SK-N-SH (cell line): ENCODE data around the gene BAIAP3.

Source experiments
- FOXJ3 ChIP-seq: sonication (generic); formaldehyde crosslinking; IDR thresholded peaks from 2 replicates; pipeline ENCODE4 v1.5.1; 2020; ENCODE audit warnings: mild to moderate bottlenecking, missing genetic modification reagents
- GABPA ChIP-seq: IDR thresholded peaks from 2 replicates; pipeline ENCODE4 v1.4.0; 2012; ENCODE audit warnings: low read depth, mild to moderate bottlenecking
- MEF2A ChIP-seq: IDR thresholded peaks from 2 replicates; pipeline ENCODE4 v1.4.0; 2012; ENCODE audit warnings: low read depth, borderline replicate concordance
- MXI1 ChIP-seq: IDR thresholded peaks from 2 replicates; pipeline ENCODE4 v1.6.1; 2012; ENCODE audit warnings: mild to moderate bottlenecking, low read depth, low read length, improper control_type of control experiment
- NRF1 ChIP-seq: IDR thresholded peaks from 2 replicates; pipeline ENCODE4 v1.6.1; 2012; ENCODE audit warnings: low read depth, mild to moderate bottlenecking, low read length
- POLR2AphosphoS5 ChIP-seq: IDR thresholded peaks from 2 replicates; pipeline ENCODE4 v1.6.1; 2012; ENCODE audit warnings: low read depth, low read length
- REST ChIP-seq: IDR thresholded peaks from 2 replicates; pipeline ENCODE4 v1.6.1; 2012; ENCODE audit warnings: mild to moderate bottlenecking, low read depth, low read length, moderate library complexity
- RXRA ChIP-seq: IDR thresholded peaks from 2 replicates; pipeline ENCODE4 v1.4.0; 2012; ENCODE audit warnings: low read depth, mild to moderate bottlenecking, borderline replicate concordance
- TF ChIP-seq, protein P1 (sequence below): IDR thresholded peaks from 2 replicates; pipeline ENCODE4 v1.4.0; 2012; ENCODE audit warnings: low read depth
- TF ChIP-seq, protein P2 (sequence below): fragments of 200-600 bp; sonication (generic); IDR thresholded peaks from 2 replicates; pipeline ENCODE4 v1.6.1; 2017; ENCODE audit warnings: antibody characterized with exemption, mild to moderate bottlenecking, moderate library complexity

- TF ChIP-seq POLR2AphosphoS5 (no peak), MEF2A (no peak), REST (no peak), FOXJ3 (CRISPR knock-in tag) (no peak), MXI1 (no peak), RXRA (no peak), NRF1 (no peak), GABPA (no peak)
- TF ChIP-seq, protein P1, sequence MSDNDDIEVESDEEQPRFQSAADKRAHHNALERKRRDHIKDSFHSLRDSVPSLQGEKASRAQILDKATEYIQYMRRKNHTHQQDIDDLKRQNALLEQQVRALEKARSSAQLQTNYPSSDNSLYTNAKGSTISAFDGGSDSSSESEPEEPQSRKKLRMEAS, result no peak
- TF ChIP-seq, protein P2, sequence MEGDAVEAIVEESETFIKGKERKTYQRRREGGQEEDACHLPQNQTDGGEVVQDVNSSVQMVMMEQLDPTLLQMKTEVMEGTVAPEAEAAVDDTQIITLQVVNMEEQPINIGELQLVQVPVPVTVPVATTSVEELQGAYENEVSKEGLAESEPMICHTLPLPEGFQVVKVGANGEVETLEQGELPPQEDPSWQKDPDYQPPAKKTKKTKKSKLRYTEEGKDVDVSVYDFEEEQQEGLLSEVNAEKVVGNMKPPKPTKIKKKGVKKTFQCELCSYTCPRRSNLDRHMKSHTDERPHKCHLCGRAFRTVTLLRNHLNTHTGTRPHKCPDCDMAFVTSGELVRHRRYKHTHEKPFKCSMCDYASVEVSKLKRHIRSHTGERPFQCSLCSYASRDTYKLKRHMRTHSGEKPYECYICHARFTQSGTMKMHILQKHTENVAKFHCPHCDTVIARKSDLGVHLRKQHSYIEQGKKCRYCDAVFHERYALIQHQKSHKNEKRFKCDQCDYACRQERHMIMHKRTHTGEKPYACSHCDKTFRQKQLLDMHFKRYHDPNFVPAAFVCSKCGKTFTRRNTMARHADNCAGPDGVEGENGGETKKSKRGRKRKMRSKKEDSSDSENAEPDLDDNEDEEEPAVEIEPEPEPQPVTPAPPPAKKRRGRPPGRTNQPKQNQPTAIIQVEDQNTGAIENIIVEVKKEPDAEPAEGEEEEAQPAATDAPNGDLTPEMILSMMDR, result no peak
Observed at GRCh38 chr16:1332618-1333148, 762 bp upstream of the BAIAP3 start.
